Measurements from ENCODE around the gene CCDC122. TPM values are rescaled to one million over a fixed set of nuclear protein-coding genes. Genes with fewer than 3 reads are reported as not detected.
A peak's percentile ranks its signal among the peaks of the same experiment; 100 is the strongest.

CCDC122 gene
- total RNA-seq, 1 donor, result 11.2 TPM

DNA sequence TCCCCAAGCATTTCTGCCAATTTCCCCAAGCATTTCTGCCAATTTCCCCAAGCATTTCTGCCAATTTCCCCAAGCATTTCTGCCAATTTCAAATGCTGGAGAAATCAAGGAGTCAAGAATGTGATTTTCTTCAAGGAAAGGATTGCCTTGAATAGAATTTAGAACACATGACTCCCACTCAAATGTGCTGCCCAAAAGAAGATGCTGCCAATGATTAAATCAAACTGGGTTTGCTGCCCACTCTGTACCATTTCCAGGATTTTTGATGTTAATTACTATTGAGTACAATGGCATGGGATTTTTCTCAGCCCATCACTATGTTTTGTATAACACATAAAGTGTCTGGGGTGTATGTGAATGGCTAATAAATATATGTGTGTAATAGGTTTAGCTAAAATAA is 70.9 kb downstream of the CCDC122 start:
- TF ChIP-seq CTCF (IDR thresholded peaks at IDR 0.05; ENCODE audit: insufficient read depth, low read length), result no peak
- H3K4me3 ChIP-seq (ENCODE audit: low read depth, low read length), result no peak overlapping the region
- no peak for DNase-seq (ENCODE audit: low read depth)

DNA sequence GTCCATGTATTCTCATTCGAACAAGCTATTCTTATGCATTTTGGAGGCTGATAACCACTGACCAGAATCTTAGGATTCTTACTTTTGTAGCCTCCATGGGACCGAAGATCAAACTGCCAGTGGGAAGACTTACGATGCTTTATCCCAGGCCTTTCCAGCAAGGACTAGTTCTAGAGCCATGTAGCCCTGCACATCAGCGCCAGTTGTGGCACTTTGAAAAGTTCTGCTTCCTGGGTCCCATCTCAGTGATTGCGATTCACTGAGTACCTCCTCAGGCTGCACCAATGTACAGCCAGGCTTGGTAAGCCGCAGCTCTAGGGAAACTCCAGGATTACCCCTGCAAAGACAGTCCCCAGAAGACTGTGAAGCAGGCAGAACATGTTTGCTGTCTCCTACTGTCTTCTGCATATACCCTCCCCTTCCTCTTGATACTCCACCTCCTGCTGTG is 73.8 kb downstream of the CCDC122 start:
- H3K4me3 ChIP-seq (ENCODE audit: low read depth, low read length), result no peak overlapping the region
- no peak for TF ChIP-seq CTCF (IDR thresholded peaks at IDR 0.05; ENCODE audit: insufficient read depth, low read length)
- no peak for DNase-seq (ENCODE audit: low read depth)

GRCh38 chr13:43805071-43805468 is 74.5 kb downstream of the CCDC122 start:
- TF ChIP-seq CTCF (IDR thresholded peaks at IDR 0.05; ENCODE audit: insufficient read depth, low read length), result no peak
- peak overlapping the region; percentile 11 for H3K4me3 ChIP-seq (ENCODE audit: low read depth, low read length)
- peak; percentile 82 for DNase-seq (ENCODE audit: low read depth)

DNA sequence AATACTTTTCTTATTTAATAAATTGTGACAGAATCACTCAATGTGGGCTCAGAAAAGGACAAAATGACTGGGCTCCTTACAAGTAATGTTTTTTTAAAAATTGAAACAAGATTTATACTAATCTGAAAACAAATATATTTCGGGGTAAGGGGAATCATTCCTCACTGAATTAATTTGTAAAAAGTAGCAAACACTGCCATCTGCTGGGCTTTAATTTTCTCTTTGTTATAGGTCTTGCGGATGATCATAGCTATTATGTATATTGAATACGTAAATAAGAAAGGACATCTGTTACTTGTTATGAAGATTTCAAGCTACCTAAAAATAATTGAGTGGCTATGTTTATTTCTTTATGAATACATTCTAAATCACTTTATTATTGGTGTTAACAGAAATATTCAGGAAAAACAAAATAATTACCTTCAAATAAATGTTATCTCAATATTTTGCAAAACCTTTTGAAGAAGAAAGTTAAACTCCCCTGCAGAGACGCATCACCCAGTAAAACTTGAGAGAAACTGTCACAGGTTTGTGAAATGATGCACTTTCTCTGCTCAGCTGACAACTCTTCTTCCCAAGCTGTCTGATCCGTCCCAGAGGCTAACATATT is 75.0 kb downstream of the CCDC122 start:
- peak; percentile 42 for TF ChIP-seq CTCF (IDR thresholded peaks at IDR 0.05; ENCODE audit: insufficient read depth, low read length)
- H3K4me3 ChIP-seq (ENCODE audit: low read depth, low read length), result peak overlapping the region; percentile 11
- peak; percentile 90 for DNase-seq (ENCODE audit: low read depth)

GRCh38 chr13:43802511-43802910 is 77.0 kb downstream of the CCDC122 start:
- no peak for DNase-seq (ENCODE audit: low read depth)
- TF ChIP-seq CTCF (IDR thresholded peaks at IDR 0.05; ENCODE audit: insufficient read depth, low read length), result no peak
- no peak overlapping the region for H3K4me3 ChIP-seq (ENCODE audit: low read depth, low read length)

DNA sequence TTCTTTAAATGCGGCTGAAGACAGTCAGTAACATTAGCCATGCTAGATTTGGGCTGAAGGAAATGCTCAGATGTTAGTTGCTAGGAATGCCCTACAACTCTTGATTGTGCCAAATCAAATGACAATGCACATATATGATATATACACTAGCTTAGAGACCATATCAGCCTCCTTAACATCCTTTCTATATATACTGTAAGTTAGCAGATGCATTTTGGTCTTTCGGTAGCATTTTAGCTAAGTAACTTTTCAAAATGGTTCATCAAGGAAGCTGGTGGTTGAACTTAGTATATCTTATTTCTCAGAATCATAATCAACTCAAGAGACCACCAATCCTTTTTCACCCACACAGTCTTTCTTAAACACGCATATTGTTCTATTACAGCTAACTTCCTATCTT is 78.7 kb downstream of the CCDC122 start:
- H3K4me3 ChIP-seq (ENCODE audit: low read depth, low read length), result no peak overlapping the region
- no peak for DNase-seq (ENCODE audit: low read depth)
- TF ChIP-seq CTCF (IDR thresholded peaks at IDR 0.05; ENCODE audit: insufficient read depth, low read length), result no peak

GRCh38 chr13:43799191-43799590 is 80.3 kb downstream of the CCDC122 start:
- no peak overlapping the region for H3K4me3 ChIP-seq (ENCODE audit: low read depth, low read length)
- no peak for TF ChIP-seq CTCF (IDR thresholded peaks at IDR 0.05; ENCODE audit: insufficient read depth, low read length)
- DNase-seq (ENCODE audit: low read depth), result no peak
